ENCODE results near the gene DACH1.

DACH1 gene

GRCh38 chr13:71772361-71772760 is 94.6 kb downstream of the DACH1 start:
- DNase-seq, result no peak

- DNase-seq, result no peak
Observed at GRCh38 chr13:71771144-71771543, 95.9 kb downstream of the DACH1 start.

GRCh38 chr13:71770710-71771109 is 96.3 kb downstream of the DACH1 start:
- DNase-seq, result no peak

- DNase-seq, result no peak
Observed at GRCh38 chr13:71768881-71769280, 98.1 kb downstream of the DACH1 start.

GRCh38 chr13:71759651-71760511 is 107.1 kb downstream of the DACH1 start:
- no peak for DNase-seq

- no peak for DNase-seq
Observed at GRCh38 chr13:71758828-71759227, 108.2 kb downstream of the DACH1 start.

GRCh38 chr13:71754407-71754974 is 112.5 kb downstream of the DACH1 start:
- no peak for DNase-seq

- no peak for DNase-seq
Observed at GRCh38 chr13:71752775-71753513, 114.1 kb downstream of the DACH1 start.

- no peak for DNase-seq
Observed at GRCh38 chr13:71751073-71751472, 115.9 kb downstream of the DACH1 start.

GRCh38 chr13:71730267-71730666 is 136.7 kb downstream of the DACH1 start:
- no peak for DNase-seq

- no peak for DNase-seq
Observed at GRCh38 chr13:71729441-71729840, 137.6 kb downstream of the DACH1 start.

- DNase-seq, result no peak
Observed at GRCh38 chr13:71727662-71728061, 139.3 kb downstream of the DACH1 start.

GRCh38 chr13:71727042-71727441 is 140.0 kb downstream of the DACH1 start:
- DNase-seq, result no peak

GRCh38 chr13:71722206-71722605 is 144.8 kb downstream of the DACH1 start:
- DNase-seq, result no peak

- no peak for DNase-seq
Observed at GRCh38 chr13:71721104-71721503, 145.9 kb downstream of the DACH1 start.

GRCh38 chr13:71718931-71719330 is 148.1 kb downstream of the DACH1 start:
- DNase-seq, result no peak

- DNase-seq, result no peak
Observed at GRCh38 chr13:71714802-71715375, 152.1 kb downstream of the DACH1 start.

GRCh38 chr13:71712988-71713653 is 153.9 kb downstream of the DACH1 start:
- DNase-seq, result no peak

- DNase-seq, result no peak
Observed at GRCh38 chr13:71704656-71705055, 162.3 kb downstream of the DACH1 start.

- DNase-seq, result no peak
Observed at GRCh38 chr13:71703138-71703537, 163.9 kb downstream of the DACH1 start.

- no peak for DNase-seq
Observed at GRCh38 chr13:71702253-71702652, 164.8 kb downstream of the DACH1 start.

- DNase-seq, result no peak
Observed at GRCh38 chr13:71701741-71702140, 165.3 kb downstream of the DACH1 start.

GRCh38 chr13:71699342-71699741 is 167.7 kb downstream of the DACH1 start:
- DNase-seq, result no peak

All from fibroblast of skin of scalp (primary cell).